ENCODE measurements around the gene DIMT1. TPM values are rescaled to one million over a fixed set of nuclear protein-coding genes. Genes with fewer than 3 reads are reported as not detected.

Gene DIMT1
- total RNA-seq, 1 experiment from 2014 or later = 43.5 TPM

GRCh38 chr5:62342476-62342837 lies 61.2 kb downstream of the DIMT1 start:
- TF ChIP-seq CEBPB (IDR thresholded peaks at IDR 0.05; ENCODE audit: low read depth) (no peak), ZFX (IDR thresholded peaks at IDR 0.05) (no peak), EZH2phosphoT487 (IDR thresholded peaks at IDR 0.05; ENCODE audit: borderline replicate concordance) (no peak), FOSL1 (IDR thresholded peaks at IDR 0.05; ENCODE audit: low read depth) (no peak), SP1 (IDR thresholded peaks at IDR 0.05; ENCODE audit: low read depth) (no peak), SRF (IDR thresholded peaks at IDR 0.05; ENCODE audit: low read depth) (no peak), POLR2A (IDR thresholded peaks at IDR 0.05; ENCODE audit: borderline replicate concordance, extremely low read depth, insufficient read depth, insufficient read length) (no peak)
- TF ChIP-seq, protein P1, sequence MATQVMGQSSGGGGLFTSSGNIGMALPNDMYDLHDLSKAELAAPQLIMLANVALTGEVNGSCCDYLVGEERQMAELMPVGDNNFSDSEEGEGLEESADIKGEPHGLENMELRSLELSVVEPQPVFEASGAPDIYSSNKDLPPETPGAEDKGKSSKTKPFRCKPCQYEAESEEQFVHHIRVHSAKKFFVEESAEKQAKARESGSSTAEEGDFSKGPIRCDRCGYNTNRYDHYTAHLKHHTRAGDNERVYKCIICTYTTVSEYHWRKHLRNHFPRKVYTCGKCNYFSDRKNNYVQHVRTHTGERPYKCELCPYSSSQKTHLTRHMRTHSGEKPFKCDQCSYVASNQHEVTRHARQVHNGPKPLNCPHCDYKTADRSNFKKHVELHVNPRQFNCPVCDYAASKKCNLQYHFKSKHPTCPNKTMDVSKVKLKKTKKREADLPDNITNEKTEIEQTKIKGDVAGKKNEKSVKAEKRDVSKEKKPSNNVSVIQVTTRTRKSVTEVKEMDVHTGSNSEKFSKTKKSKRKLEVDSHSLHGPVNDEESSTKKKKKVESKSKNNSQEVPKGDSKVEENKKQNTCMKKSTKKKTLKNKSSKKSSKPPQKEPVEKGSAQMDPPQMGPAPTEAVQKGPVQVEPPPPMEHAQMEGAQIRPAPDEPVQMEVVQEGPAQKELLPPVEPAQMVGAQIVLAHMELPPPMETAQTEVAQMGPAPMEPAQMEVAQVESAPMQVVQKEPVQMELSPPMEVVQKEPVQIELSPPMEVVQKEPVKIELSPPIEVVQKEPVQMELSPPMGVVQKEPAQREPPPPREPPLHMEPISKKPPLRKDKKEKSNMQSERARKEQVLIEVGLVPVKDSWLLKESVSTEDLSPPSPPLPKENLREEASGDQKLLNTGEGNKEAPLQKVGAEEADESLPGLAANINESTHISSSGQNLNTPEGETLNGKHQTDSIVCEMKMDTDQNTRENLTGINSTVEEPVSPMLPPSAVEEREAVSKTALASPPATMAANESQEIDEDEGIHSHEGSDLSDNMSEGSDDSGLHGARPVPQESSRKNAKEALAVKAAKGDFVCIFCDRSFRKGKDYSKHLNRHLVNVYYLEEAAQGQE (IDR thresholded peaks at IDR 0.05; ENCODE audit: low read depth) = no peak
- TF ChIP-seq, protein P2, sequence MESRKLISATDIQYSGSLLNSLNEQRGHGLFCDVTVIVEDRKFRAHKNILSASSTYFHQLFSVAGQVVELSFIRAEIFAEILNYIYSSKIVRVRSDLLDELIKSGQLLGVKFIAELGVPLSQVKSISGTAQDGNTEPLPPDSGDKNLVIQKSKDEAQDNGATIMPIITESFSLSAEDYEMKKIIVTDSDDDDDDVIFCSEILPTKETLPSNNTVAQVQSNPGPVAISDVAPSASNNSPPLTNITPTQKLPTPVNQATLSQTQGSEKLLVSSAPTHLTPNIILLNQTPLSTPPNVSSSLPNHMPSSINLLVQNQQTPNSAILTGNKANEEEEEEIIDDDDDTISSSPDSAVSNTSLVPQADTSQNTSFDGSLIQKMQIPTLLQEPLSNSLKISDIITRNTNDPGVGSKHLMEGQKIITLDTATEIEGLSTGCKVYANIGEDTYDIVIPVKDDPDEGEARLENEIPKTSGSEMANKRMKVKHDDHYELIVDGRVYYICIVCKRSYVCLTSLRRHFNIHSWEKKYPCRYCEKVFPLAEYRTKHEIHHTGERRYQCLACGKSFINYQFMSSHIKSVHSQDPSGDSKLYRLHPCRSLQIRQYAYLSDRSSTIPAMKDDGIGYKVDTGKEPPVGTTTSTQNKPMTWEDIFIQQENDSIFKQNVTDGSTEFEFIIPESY (IDR thresholded peaks at IDR 0.05; ENCODE audit: extremely low read depth, insufficient replicate concordance, low read length) = no peak
- no peak overlapping the region for H2AFZ ChIP-seq (ENCODE audit: low read depth, low read length, poor library complexity, severe bottlenecking)
- POLR2A ChIA-PET = no interaction called here
- no peak overlapping the region for H3K27ac ChIP-seq (ENCODE audit: low read depth, low read length)
- RAD21 ChIA-PET (ENCODE audit: low non-redundant PET in 1 of 2, low total read pairs in 2 of 2, uncharacterized antibody in 2 of 2, unreplicated experiment in 2 of 2) = no interaction called here
- H3K4me3 ChIP-seq (replicated peaks in 1 of 2; ENCODE audit: low read depth in 1 of 2, low read length in 2 of 2) = no peak overlapping the region
- H3K4me2 ChIP-seq (ENCODE audit: low read length) = no peak overlapping the region
- CTCF ChIA-PET = no interaction called here
- H3K27me3 ChIP-seq (ENCODE audit: insufficient read depth, low read length) = no peaks in the 10 kb centered on the region
- intact Hi-C loops (cut with micrococcal nuclease) = no loop called here
- no peak for DNase-seq (ENCODE audit: low read depth, low spot score)
- H3K4me1 ChIP-seq (ENCODE audit: control insufficient read depth in 1 of 2, insufficient read depth in 2 of 2, low read length in 2 of 2) = no peaks in the 10 kb centered on the region
- BruUV-seq (replicated peaks) = no TSS peak
- peaks cover 66% of the 10 kb centered on the region for H3K79me2 ChIP-seq (ENCODE audit: insufficient read depth, low read length)
- ATAC-seq = no peak
- H4K20me1 ChIP-seq (ENCODE audit: insufficient read depth) = no peaks in the 10 kb centered on the region
- H3K36me3 ChIP-seq (ENCODE audit: control insufficient read depth in 1 of 2, insufficient read depth in 2 of 2, low read length in 2 of 2) = no peaks in the 10 kb centered on the region
- no peak overlapping the region for H3K9ac ChIP-seq (ENCODE audit: low read length)
- H3K9me3 ChIP-seq (ENCODE audit: control insufficient read depth in 1 of 2, insufficient read depth in 1 of 2, low read depth in 1 of 2, low read length in 2 of 2) = no peaks in the 10 kb centered on the region
- H3K9me2 ChIP-seq (ENCODE audit: insufficient read depth) = no peaks in the 10 kb centered on the region
